ENCODE measurements around the gene SDK1.

SDK1 gene

GRCh38 chr7:3862774-3863173 lies 561.7 kb downstream of the SDK1 start:
- H3K27ac ChIP-seq: no peak overlapping the region
- TF ChIP-seq ZFX (IDR thresholded peaks at IDR 0.05): no peak
- no peak for TF ChIP-seq CTCF (conservative IDR thresholded peaks at IDR 0.05)

- no peak overlapping the region for H3K27ac ChIP-seq
- no peak for TF ChIP-seq ZFX (IDR thresholded peaks at IDR 0.05)
- TF ChIP-seq CTCF (conservative IDR thresholded peaks at IDR 0.05): no peak
Observed at GRCh38 chr7:3866277-3866676, 565.2 kb downstream of the SDK1 start.

- TF ChIP-seq ZFX (IDR thresholded peaks at IDR 0.05): no peak
- TF ChIP-seq CTCF (conservative IDR thresholded peaks at IDR 0.05): no peak
Observed at GRCh38 chr7:3867863-3868262, 566.8 kb downstream of the SDK1 start.

GRCh38 chr7:3879355-3880075 lies 578.5 kb downstream of the SDK1 start:
- H3K27ac ChIP-seq: no peak overlapping the region
- TF ChIP-seq ZFX (IDR thresholded peaks at IDR 0.05) (no peak), CTCF (conservative IDR thresholded peaks at IDR 0.05) (no peak)

More at GRCh38 chr7:3867863-3868262, 566.8 kb downstream of the SDK1 start:
- no peak overlapping the region for H3K27ac ChIP-seq

GRCh38 chr7:3880228-3880987 lies 579.4 kb downstream of the SDK1 start:
- no peak overlapping the region for H3K27ac ChIP-seq
- TF ChIP-seq ZFX (IDR thresholded peaks at IDR 0.05) (no peak), CTCF (conservative IDR thresholded peaks at IDR 0.05) (no peak)

- TF ChIP-seq ZFX (IDR thresholded peaks at IDR 0.05): no peak
- TF ChIP-seq CTCF (conservative IDR thresholded peaks at IDR 0.05): no peak
- H3K27ac ChIP-seq: no peak overlapping the region
Observed at GRCh38 chr7:3882782-3883181, 581.7 kb downstream of the SDK1 start.

- no peak overlapping the region for H3K27ac ChIP-seq
- TF ChIP-seq ZFX (IDR thresholded peaks at IDR 0.05) (no peak), CTCF (conservative IDR thresholded peaks at IDR 0.05) (no peak)
Observed at GRCh38 chr7:3884543-3884942, 583.5 kb downstream of the SDK1 start.
